ENCODE measurements around the gene EXOSC2. TPM values are rescaled to one million over a fixed set of nuclear protein-coding genes. Genes with fewer than 3 reads are reported as not detected.

The EXOSC2 gene
- total and polyA plus RNA-seq, 2 of the 4 experiments (the other 2 are of a cell fraction), result 27.0 to 48.6 TPM

DNA sequence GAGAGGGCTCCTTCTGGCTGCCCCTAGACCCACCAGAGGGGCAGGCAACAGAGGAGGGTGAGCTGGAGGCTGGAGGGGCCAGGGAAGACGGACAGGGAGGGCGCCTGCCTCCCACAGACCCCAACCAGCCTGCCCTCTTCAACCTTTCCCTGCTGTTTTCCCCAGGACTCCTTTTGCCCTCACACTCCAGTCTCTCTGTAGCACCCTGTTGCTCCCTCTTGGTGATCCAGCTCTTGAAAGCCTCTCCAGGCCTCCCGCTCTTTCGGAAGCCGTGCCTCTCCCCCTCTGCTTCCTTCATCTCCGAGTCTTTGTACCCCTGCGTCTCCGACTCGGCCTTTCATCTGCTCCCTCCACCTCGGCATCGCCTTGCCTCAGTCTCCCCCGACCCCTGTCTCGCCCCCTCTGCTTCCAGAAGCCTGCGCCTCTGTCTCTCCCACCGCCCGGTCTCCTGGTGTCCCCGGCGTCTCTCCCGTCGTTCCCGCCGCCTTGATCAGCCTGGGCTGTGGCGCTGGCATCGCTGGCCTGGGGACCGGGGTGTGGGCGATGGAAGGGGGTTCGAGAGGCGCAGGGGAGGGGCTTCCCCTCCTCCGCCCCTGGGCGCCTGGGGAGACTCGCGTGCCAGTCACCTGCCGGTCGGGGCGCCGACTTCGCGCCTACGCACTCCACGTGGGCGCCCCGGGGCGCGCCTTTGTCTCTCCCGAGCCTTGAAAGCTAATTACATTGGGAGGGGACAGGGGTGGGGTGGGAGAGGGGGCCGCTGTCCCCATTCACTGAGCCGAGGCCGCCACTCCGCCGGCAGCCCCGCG lies 34.5 kb upstream of the EXOSC2 start:
- ChIA-PET CTCF (no interaction called here), POLR2A (ENCODE audit: unreplicated experiment) (no interaction called here)
- no peak overlapping the region for H2BK5ac ChIP-seq (ENCODE audit: low read depth, low read length, poor library complexity, severe bottlenecking)
- H4K20me1 ChIP-seq (ENCODE audit: insufficient read depth, low read length), result 0 out of 2 replicates have a peak, but pooled peaks cover 3% of the 10 kb centered on the region
- H3K79me1 ChIP-seq (ENCODE audit: low read depth in 1 of 2, low read length in 2 of 2), result no peaks in the 10 kb centered on the region
- ATAC-seq (ENCODE audit: low read depth) (no peak), DNase-seq (no peak)
- no peak overlapping the region for H3K4ac ChIP-seq (ENCODE audit: low read depth, low read length)
- H3K14ac ChIP-seq (replicated peaks; ENCODE audit: low read depth, low read length), result no peak overlapping the region
- H2BK15ac ChIP-seq (ENCODE audit: low read depth, low read length), result no peak overlapping the region
- H3K36me3 ChIP-seq (ENCODE audit: control insufficient read depth, insufficient read depth, low read length), result no peaks in the 10 kb centered on the region
- H4K91ac ChIP-seq (ENCODE audit: insufficient read depth, low read depth, low read length), result no peak overlapping the region
- intact Hi-C loops (cut with micrococcal nuclease), result no loop called here
- H2AK9ac ChIP-seq (replicated peaks; ENCODE audit: low read depth, low read length, poor library complexity), result no peak overlapping the region
- no peaks in the 10 kb centered on the region; the same call in 1 of the 2 replicates for H3K4me1 ChIP-seq (ENCODE audit: control insufficient read depth, insufficient read depth, low read length)
- H2AFZ ChIP-seq (replicated peaks; ENCODE audit: low read length, poor library complexity), result no peak overlapping the region
- no peak overlapping the region for H2AK5ac ChIP-seq (ENCODE audit: low read depth, low read length)
- WGBS, 2 experiments (ENCODE audit: extremely low coverage in 2 of 2, insufficient read length in 1 of 2), result 29% methylated on average over 7 of the region's 52 CpGs; no CpG with 5 or more reads in 1 of the 2 experiments
- no TSS peak for BruUV-seq (replicated peaks)
- H3K27ac ChIP-seq (ENCODE audit: insufficient read depth, low read length), result no peak overlapping the region
- H4K5ac ChIP-seq (ENCODE audit: low read depth, low read length), result no peak overlapping the region
- no peak overlapping the region for H3K9ac ChIP-seq (ENCODE audit: low read depth, low read length)
- no peak overlapping the region for H3K4me2 ChIP-seq (ENCODE audit: low read depth, low read length)
- no peak overlapping the region for H3K18ac ChIP-seq (ENCODE audit: low read depth, low read length)
- no peaks in the 10 kb centered on the region for H3K9me1 ChIP-seq (ENCODE audit: insufficient read depth, low read length)
- no peak overlapping the region for H2BK120ac ChIP-seq (ENCODE audit: low read depth, low read length)
- TF ChIP-seq MAZ (IDR thresholded peaks at IDR 0.05; ENCODE audit: borderline replicate concordance, low read depth, low read length) (no peak), RCOR1 (IDR thresholded peaks at IDR 0.05; ENCODE audit: insufficient replicate concordance, low read length) (no peak), RAD21 (IDR thresholded peaks at IDR 0.05; ENCODE audit: low read length) (no peak)
- peaks cover 7% of the 10 kb centered on the region; the same call in 1 of the 2 replicates for H3K9me3 ChIP-seq (ENCODE audit: control insufficient read depth, insufficient read depth, low read length)
- no peak overlapping the region for H3K4me3 ChIP-seq (ENCODE audit: insufficient read depth, low read depth, low read length)
- in situ Hi-C loops (cut with MboI; ENCODE audit: low sequenced_read_pairs), result loop anchor here (25.0 kb wide), 1 partner anchor 547 kb away; no protein-coding TSS in a partner anchor
- H2BK20ac ChIP-seq (ENCODE audit: low read depth, low read length), result no peak overlapping the region
- H3K27me3 ChIP-seq (ENCODE audit: control insufficient read depth, insufficient read depth, low read length), result peaks cover 90% of the 10 kb centered on the region
- no peak overlapping the region for H4K8ac ChIP-seq (ENCODE audit: low read depth in 2 of 2, low read length in 2 of 2)
- no peak overlapping the region for H3K56ac ChIP-seq (ENCODE audit: extremely low read depth, insufficient read depth, low read length)
- dilution Hi-C loops (cut with HindIII; ENCODE audit: low sequenced_read_pairs, unreplicated experiment), result no loop called here
- no peak overlapping the region for H3K23ac ChIP-seq (ENCODE audit: low read depth, low read length)
